K562 (cell line): ENCODE data around the gene HEMK1. TPM values are rescaled to one million over a fixed set of nuclear protein-coding genes. Genes with fewer than 3 reads are reported as not detected.
A peak's percentile ranks its signal among the peaks of the same experiment; 100 is the strongest.

Experiments used
- ATAC-seq: fragments of 200-7000 bp; cut with Tn5 transposase; 3 replicates; pipeline ENCODE4 v1.9.1; 2020; ENCODE audit warnings: moderate library complexity
- BruUV-seq: library from RNA; stranded (reverse); fragments of 400-500 nt; replicated peaks from 2 replicates; lab custom pipeline; 2021; lab: Mats Ljungman, UMichigan
- CTCF ChIA-PET: fragments of 300-600 bp; formaldehyde crosslinking; extraction: SDS; loops from one replicate; lab custom pipeline; 2021; ENCODE audit warnings: low intra/inter-chr PET ratio; lab: Yijun Ruan, JAX
- POLR2A ChIA-PET: fragments of 300-600, 350-650 bp; sonication (Branson Sonifier 250); formaldehyde crosslinking; extraction: SDS; loops from one replicate; lab custom pipeline; 2021; ENCODE audit warnings: antibody characterized with exemption, inconsistent platforms; lab: Yijun Ruan, JAX
- DNase-seq, 4 experiments: peaks; one replicate each; pipeline versions ENCODE4 v3.0.0 to v3.0.0-alpha.2; 2011 to 2018; ENCODE audit warnings: low spot score in 3 of 4, mixed read lengths in 3 of 4; ENCODE audit errors: extremely low read depth in 1 of 4
- FAIRE-seq: peaks from 2 replicates; lab custom pipeline; 2011; peaks lifted over from hg19 to GRCh38; lab: Jason Lieb, UNC
- H2AFZ ChIP-seq: 2 replicates; pipeline ENCODE4 v1.6.0; 2011; ENCODE audit warnings: low read depth, low read length, control low read depth, inconsistent platforms
- H3K27ac ChIP-seq: fragments of 200-600 bp; 3 replicates; pipeline ENCODE4 v1.8.0; 2011; ENCODE audit warnings: low read depth, mild to moderate bottlenecking, control low read depth, inconsistent platforms, low read length, moderate library complexity, mixed read lengths; ENCODE audit errors: extremely low read depth
- H3K27me3 ChIP-seq, 2 experiments: fragments of 300-600 bp in 1 of 2; 2 replicates in 1 of 2; 3 replicates in 1 of 2; pipeline versions ENCODE4 v1.6.0 to v1.8.0; 2011; ENCODE audit warnings: inconsistent platforms in 2 of 2, low read length in 2 of 2, mild to moderate bottlenecking in 1 of 2, mixed read lengths in 1 of 2, moderate library complexity in 1 of 2; ENCODE audit not compliant: control insufficient read depth in 2 of 2, insufficient read depth in 2 of 2
- H3K36me3 ChIP-seq: fragments of 300-600 bp; 3 replicates; pipeline ENCODE4 v1.8.0; 2011; ENCODE audit warnings: mild to moderate bottlenecking, low read length, inconsistent platforms; ENCODE audit not compliant: control insufficient read depth, insufficient read depth
- H3K4me1 ChIP-seq, 2 experiments: fragments of 200-600 bp in 1 of 2; replicated peaks in 1 of 2; 2 replicates in 1 of 2; 3 replicates in 1 of 2; pipeline versions ENCODE4 v1.5.1 to v1.8.0; 2011; ENCODE audit warnings: inconsistent platforms in 2 of 2, low read length in 2 of 2, mild to moderate bottlenecking in 1 of 2, mixed read lengths in 1 of 2, moderate library complexity in 1 of 2; ENCODE audit not compliant: control insufficient read depth in 2 of 2, insufficient read depth in 2 of 2
- H3K4me2 ChIP-seq: 2 replicates; pipeline ENCODE4 v1.6.1; 2011; ENCODE audit warnings: low read length, control low read depth, inconsistent platforms, mixed read lengths; ENCODE audit not compliant: insufficient read depth
- H3K4me3 ChIP-seq: fragments of 200-600 bp; sonication (generic), shearing (Covaris generic); 2 replicates; pipeline ENCODE4 v1.5.1; 2016; ENCODE audit warnings: control low read depth, inconsistent platforms
- H3K79me2 ChIP-seq: fragments of 200-600 bp; 3 replicates; pipeline ENCODE4 v1.8.0; 2011; ENCODE audit warnings: low read length, inconsistent platforms; ENCODE audit not compliant: control insufficient read depth, insufficient read depth
- H3K9ac ChIP-seq, 2 experiments: 2 replicates each; pipeline versions ENCODE4 v1.6.0 to v1.6.1; 2011; ENCODE audit warnings: low read depth in 2 of 2, low read length in 2 of 2, control low read depth in 1 of 2, inconsistent platforms in 1 of 2, mild to moderate bottlenecking in 1 of 2, mixed read lengths in 1 of 2; ENCODE audit not compliant: insufficient read depth in 1 of 2
- H3K9me1 ChIP-seq: one replicate; pipeline ENCODE4 v1.6.0; 2011; ENCODE audit warnings: inconsistent platforms, mild to moderate bottlenecking, low read length, moderate library complexity; ENCODE audit not compliant: control insufficient read depth, insufficient read depth
- H3K9me3 ChIP-seq: replicated peaks from 2 replicates; pipeline ENCODE4 v1.5.1; 2011; ENCODE audit warnings: low read depth, low read length, inconsistent platforms; ENCODE audit not compliant: control insufficient read depth, insufficient read depth
- H4K20me1 ChIP-seq: replicated peaks from 2 replicates; pipeline ENCODE4 v1.6.1; 2011; ENCODE audit warnings: low read length, inconsistent platforms, mixed read lengths; ENCODE audit not compliant: control insufficient read depth, insufficient read depth
- DACH1 ChIP-seq: fragments of 450-650 bp; IDR thresholded peaks from 2 replicates; pipeline ENCODE4 v1.6.1; 2018; ENCODE audit not compliant: partially characterized antibody
- ETS1 ChIP-seq: conservative IDR thresholded peaks from 2 replicates; pipeline ENCODE4 v1.6.1; 2011; ENCODE audit warnings: low read depth, mild to moderate bottlenecking, low read length; ENCODE audit not compliant: control insufficient read depth
- GATA2 ChIP-seq: sonication (generic); formaldehyde crosslinking; IDR thresholded peaks from 2 replicates; pipeline ENCODE4 v1.4.0; 2020; ENCODE audit warnings: mild to moderate bottlenecking, missing genetic modification reagents
- HDAC8 ChIP-seq: fragments of 450-650 bp; IDR thresholded peaks from 2 replicates; pipeline ENCODE4 v1.6.1; 2016; ENCODE audit warnings: mild to moderate bottlenecking, missing genetic modification characterization, moderate library complexity, missing compliant biosample characterization
- PBX2 ChIP-seq, 2 experiments: IDR thresholded peaks in 1 of 2; conservative IDR thresholded peaks in 1 of 2; 2 replicates each; pipeline ENCODE4 v1.6.1; 2016; ENCODE audit warnings: low read depth in 2 of 2, mild to moderate bottlenecking in 1 of 2, missing compliant biosample characterization in 1 of 2, missing genetic modification characterization in 1 of 2, moderate library complexity in 1 of 2
- RUNX1 ChIP-seq: sonication (generic); IDR thresholded peaks from 2 replicates; pipeline ENCODE4 v1.6.1; 2016; ENCODE audit warnings: antibody characterized with exemption, low read depth
- ZBTB17 ChIP-seq: fragments of 450-650 bp; formaldehyde crosslinking; IDR thresholded peaks from 2 replicates; pipeline ENCODE4 v1.4.0; 2020; ENCODE audit warnings: mild to moderate bottlenecking
- ZFP36 ChIP-seq: fragments of 150-350 bp; IDR thresholded peaks from 2 replicates; pipeline ENCODE4 v1.6.1; 2018; ENCODE audit warnings: low read length, low read depth; ENCODE audit not compliant: partially characterized antibody
- ZHX1 ChIP-seq: fragments of 150-350 bp; conservative IDR thresholded peaks from 2 replicates; pipeline ENCODE4 v1.6.1; 2014; ENCODE audit warnings: low read length
- ZNF224 ChIP-seq: sonication (generic); formaldehyde crosslinking; IDR thresholded peaks from 2 replicates; pipeline ENCODE4 v1.8.0; 2022; ENCODE audit warnings: mild to moderate bottlenecking, missing genetic modification reagents
- WGBS: fragments of 100-300 bp; shearing (Covaris generic); methylation state at CpG from one replicate; pipeline ENCODE4 v1.1.6; 2016; ENCODE audit warnings: low coverage, mixed read lengths; ENCODE audit not compliant: insufficient coverage; ENCODE audit errors: missing lambda C conversion rate; 5-methylcytosine and 5-hydroxymethylcytosine counted together
- in situ Hi-C: fragments of 300-500 bp; cut with MboI; formaldehyde crosslinking; loops from 4 replicates; pipeline ENCODE4 v1.15.0; 2018; ENCODE audit warnings: inconsistent platforms, mixed read lengths
- intact Hi-C: fragments of 100-400 bp; cut with micrococcal nuclease; formaldehyde crosslinking; loops from 2 replicates; pipeline ENCODE4 v1.14.2; 2022
- polyA plus RNA-seq, 8 experiments: library from polyadenylated mRNA; depleted of rRNA in 4 of 8; stranded (reverse) in 5 of 8; unstranded in 3 of 8; fragments of >200 nt; fragmentation: Nextera tagmentation in 2 of 8; fragmentation: Illumina TruSeq in 1 of 8; extraction: Ambion mirVana in 2 of 8; extraction: Trizol in 1 of 8; gene quantifications; 2 replicates each; pipeline versions ENCODE4 v1.2.1 to v1.2.3, GENCODE V29; 2011 to 2014; ENCODE audit warnings: inconsistent platforms in 1 of 8, missing spikeins in 1 of 8
- total RNA-seq, 7 experiments: library from RNA; depleted of rRNA in 6 of 7; stranded (reverse); fragments of >200 nt in 6 of 7; fragmentation: Illumina TruSeq in 2 of 7; extraction: Trizol in 2 of 7; gene quantifications; 2 replicates each; pipeline versions ENCODE4 v1.2.1 to v1.2.3, GENCODE V29; 2011 to 2021; ENCODE audit warnings: low replicate concordance in 1 of 7
- TF ChIP-seq, protein P1 (sequence below): fragments of 450-650 bp; IDR thresholded peaks from 2 replicates; pipeline ENCODE4 v1.6.1; 2016; ENCODE audit warnings: mild to moderate bottlenecking

Gene HEMK1
- total and polyA plus RNA-seq, 9 of the 15 experiments (the other 6 are each of a cell fraction or from before 2014, with no cell fraction given): 2.0 to 16.8 (median 11.4) TPM

GRCh38 chr3:50588759-50589433, 19.6 kb downstream of the HEMK1 start:
- Histone ChIP-seq H3K4me1 (peaks cover 51 to 54% of the 10 kb centered on the region in 2 experiments), H3K4me2 (no peak overlapping the region; the same call in 1 of the 2 replicates), H3K79me2 (no peaks in the 10 kb centered on the region), H2AFZ (no peak overlapping the region), H4K20me1 (no peaks in the 10 kb centered on the region), H3K27me3 (no peaks in the 10 kb centered on the region), H3K9me1 (no peaks in the 10 kb centered on the region), H3K27ac (peak overlapping the region; percentile 93; the same call in 2 of the 3 replicates), H3K36me3 (peaks cover 8% of the 10 kb centered on the region; the same call in 2 of the 3 replicates), H3K4me3 (no peak overlapping the region), H3K9ac (peak overlapping the region; percentile 25 to 66; a peak in 2 of 4 replicates), H3K9me3 (no peaks in the 10 kb centered on the region)
- in situ Hi-C loops: no loop called here
- FAIRE-seq: peak; percentile 77
- BruUV-seq: no TSS peak
- ATAC-seq: no peak
- intact Hi-C loops: no loop called here
- DNase-seq: peak in 2 of 4 experiments; percentile 27 to 57
- ChIA-PET POLR2A (interaction anchor here (0.6 to 5.3 kb wide), 9 partner anchors 8 to 909 kb away, joined by 3 to 44 read pairs (median 7); partner anchors contain the start of genes C3orf18 and HEMK1), CTCF (no interaction called here)
- WGBS: 57% methylated on average over 4 of the region's 4 CpGs
- TF ChIP-seq ZFP36 (peak; percentile 53), ETS1 (no peak), GATA2 (CRISPR knock-in tag) (no peak), DACH1 (no peak), ZHX1 (no peak), RUNX1 (no peak), ZBTB17 (no peak), HDAC8 (tag) (no peak), PBX2 (CRISPR knock-in tag; IDR thresholded peaks at IDR 0.05; ENCODE audit: low read depth) (0 out of 2 replicates have a peak, but pooled peaks have one; percentile 40), PBX2 (tag; conservative IDR thresholded peaks at IDR 0.05; ENCODE audit: low read depth) (peak; percentile 71), ZNF224 (no peak)
- TF ChIP-seq, protein P1, sequence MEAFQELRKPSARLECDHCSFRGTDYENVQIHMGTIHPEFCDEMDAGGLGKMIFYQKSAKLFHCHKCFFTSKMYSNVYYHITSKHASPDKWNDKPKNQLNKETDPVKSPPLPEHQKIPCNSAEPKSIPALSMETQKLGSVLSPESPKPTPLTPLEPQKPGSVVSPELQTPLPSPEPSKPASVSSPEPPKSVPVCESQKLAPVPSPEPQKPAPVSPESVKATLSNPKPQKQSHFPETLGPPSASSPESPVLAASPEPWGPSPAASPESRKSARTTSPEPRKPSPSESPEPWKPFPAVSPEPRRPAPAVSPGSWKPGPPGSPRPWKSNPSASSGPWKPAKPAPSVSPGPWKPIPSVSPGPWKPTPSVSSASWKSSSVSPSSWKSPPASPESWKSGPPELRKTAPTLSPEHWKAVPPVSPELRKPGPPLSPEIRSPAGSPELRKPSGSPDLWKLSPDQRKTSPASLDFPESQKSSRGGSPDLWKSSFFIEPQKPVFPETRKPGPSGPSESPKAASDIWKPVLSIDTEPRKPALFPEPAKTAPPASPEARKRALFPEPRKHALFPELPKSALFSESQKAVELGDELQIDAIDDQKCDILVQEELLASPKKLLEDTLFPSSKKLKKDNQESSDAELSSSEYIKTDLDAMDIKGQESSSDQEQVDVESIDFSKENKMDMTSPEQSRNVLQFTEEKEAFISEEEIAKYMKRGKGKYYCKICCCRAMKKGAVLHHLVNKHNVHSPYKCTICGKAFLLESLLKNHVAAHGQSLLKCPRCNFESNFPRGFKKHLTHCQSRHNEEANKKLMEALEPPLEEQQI: no peak
